Calu3 (cell line): Measurements from ENCODE around the gene CCR3. TPM values are rescaled to one million over a fixed set of nuclear protein-coding genes. Genes with fewer than 3 reads are reported as not detected.

Experiments
- BruUV-seq: library from RNA; stranded (reverse); fragments of 400-500 nt; replicated peaks from 2 replicates; lab custom pipeline; 2021; lab: Mats Ljungman, UMichigan
- CTCF ChIA-PET: fragments of 300-600 bp; sonication (Branson Sonifier 250); formaldehyde crosslinking; loops from one replicate; lab custom pipeline; 2022; ENCODE audit warnings: antibody characterized with exemption; lab: Charles Lee
- DNase-seq: peaks from one replicate; pipeline ENCODE4 v3.0.0; 2022
- H3K27ac Mint-ChIP-seq: one replicate; pipeline ENCODE4 v1.8.0; 2022; ENCODE audit warnings: mixed read lengths; ENCODE audit not compliant: unreplicated experiment
- H3K27me3 Mint-ChIP-seq: one replicate; pipeline ENCODE4 v1.8.0; 2022; ENCODE audit warnings: mixed read lengths; ENCODE audit not compliant: unreplicated experiment
- H3K36me3 Mint-ChIP-seq: one replicate; pipeline ENCODE4 v1.8.0; 2022; ENCODE audit warnings: mild to moderate bottlenecking, moderate library complexity, mixed read lengths; ENCODE audit not compliant: insufficient read depth, unreplicated experiment
- H3K4me1 Mint-ChIP-seq: one replicate; pipeline ENCODE4 v1.8.0; 2022; ENCODE audit warnings: mild to moderate bottlenecking, low read depth, mixed read lengths; ENCODE audit not compliant: unreplicated experiment
- H3K4me3 Mint-ChIP-seq: one replicate; pipeline ENCODE4 v1.8.0; 2022; ENCODE audit warnings: mild to moderate bottlenecking, low read depth, moderate library complexity, mixed read lengths; ENCODE audit not compliant: unreplicated experiment
- H3K9me3 Mint-ChIP-seq: one replicate; pipeline ENCODE4 v1.8.0; 2022; ENCODE audit warnings: low read depth, mixed read lengths; ENCODE audit not compliant: unreplicated experiment
- CTCF ChIP-seq: fragments of 200-600 bp; IDR thresholded peaks from one replicate; pipeline ENCODE4 v1.8.0; 2022; ENCODE audit warnings: antibody characterized with exemption; ENCODE audit not compliant: unreplicated experiment
- intact Hi-C: fragments of 100-400 bp; cut with micrococcal nuclease; formaldehyde crosslinking; loops from one replicate; pipeline ENCODE4 v1.10.0; 2022; ENCODE audit not compliant: unreplicated experiment
- total RNA-seq: library from RNA; stranded (reverse); gene quantifications from 2 replicates; pipeline ENCODE4 v1.2.3, GENCODE V29; 2022

Gene CCR3
- total RNA-seq, 1 experiment from 2014 or later = 0.17 TPM

GRCh38 chr3:46278816-46279672 is 36.8 kb downstream of the CCR3 start:
- no peaks in the 10 kb centered on the region for H3K4me1 Mint-ChIP-seq
- H3K27me3 Mint-ChIP-seq = peaks cover 45% of the 10 kb centered on the region
- H3K4me3 Mint-ChIP-seq = no peak overlapping the region
- no peak for DNase-seq
- H3K36me3 Mint-ChIP-seq = no peaks in the 10 kb centered on the region
- CTCF ChIA-PET = no interaction called here
- H3K27ac Mint-ChIP-seq = no peak overlapping the region
- TF ChIP-seq CTCF = no peak
- peaks cover 7% of the 10 kb centered on the region for H3K9me3 Mint-ChIP-seq
- BruUV-seq = no TSS peak
- intact Hi-C loops = loop anchor here (10.0 kb wide), 1 partner anchor 96 kb away; the partner anchor contains the start of gene CCR5

- no TSS peak for BruUV-seq
- intact Hi-C loops = no loop called here
- H3K4me3 Mint-ChIP-seq = no peak overlapping the region
- H3K27ac Mint-ChIP-seq = no peak overlapping the region
- H3K9me3 Mint-ChIP-seq = peaks cover 7% of the 10 kb centered on the region
- no peaks in the 10 kb centered on the region for H3K36me3 Mint-ChIP-seq
- CTCF ChIA-PET = interaction anchor here (0.6 kb wide), 1 partner anchor 19 kb away, joined by 5 read pairs; no protein-coding TSS in a partner anchor
- no peaks in the 10 kb centered on the region for H3K4me1 Mint-ChIP-seq
- DNase-seq = peak; percentile 26
- peaks cover 34% of the 10 kb centered on the region for H3K27me3 Mint-ChIP-seq
- TF ChIP-seq CTCF = no peak
Observed at GRCh38 chr3:46280105-46280797, 38.0 kb downstream of the CCR3 start.

GRCh38 chr3:46281551-46281950 is 39.3 kb downstream of the CCR3 start:
- intact Hi-C loops = no loop called here
- TF ChIP-seq CTCF = no peak
- peaks cover 44% of the 10 kb centered on the region for H3K27me3 Mint-ChIP-seq
- no peak overlapping the region for H3K27ac Mint-ChIP-seq
- CTCF ChIA-PET = no interaction called here
- H3K9me3 Mint-ChIP-seq = peaks cover 7% of the 10 kb centered on the region
- DNase-seq = no peak
- no peaks in the 10 kb centered on the region for H3K4me1 Mint-ChIP-seq
- H3K4me3 Mint-ChIP-seq = no peak overlapping the region
- BruUV-seq = no TSS peak
- no peaks in the 10 kb centered on the region for H3K36me3 Mint-ChIP-seq

GRCh38 chr3:46282041-46282440 is 39.8 kb downstream of the CCR3 start:
- Mint-ChIP-seq H3K27me3 (peaks cover 44% of the 10 kb centered on the region), H3K27ac (no peak overlapping the region), H3K9me3 (peaks cover 7% of the 10 kb centered on the region), H3K4me3 (no peak overlapping the region), H3K4me1 (no peaks in the 10 kb centered on the region), H3K36me3 (no peaks in the 10 kb centered on the region)
- CTCF ChIA-PET = no interaction called here
- intact Hi-C loops = no loop called here
- BruUV-seq = no TSS peak
- DNase-seq = no peak
- no peak for TF ChIP-seq CTCF
